ENCODE measurements around the gene ALK.

- no peak for TF ChIP-seq CTCF (IDR thresholded peaks at IDR 0.05)
- no peak for TF ChIP-seq POLR2A (IDR thresholded peaks at IDR 0.05; ENCODE audit: low read depth)
- TF ChIP-seq POLR2AphosphoS5 (IDR thresholded peaks at IDR 0.05) = no peak
- no peak for TF ChIP-seq EP300 (IDR thresholded peaks at IDR 0.05)
Measured at GRCh38 chr2:29590211-29590610, 331.2 kb downstream of the ALK start.

All from esophagus muscularis mucosa (tissue), 4 donors.